Measurements from ENCODE around the gene MPPED1.

GRCh38 chr22:43426816-43427215, 15.0 kb downstream of the MPPED1 start:
- TF ChIP-seq, protein P1, sequence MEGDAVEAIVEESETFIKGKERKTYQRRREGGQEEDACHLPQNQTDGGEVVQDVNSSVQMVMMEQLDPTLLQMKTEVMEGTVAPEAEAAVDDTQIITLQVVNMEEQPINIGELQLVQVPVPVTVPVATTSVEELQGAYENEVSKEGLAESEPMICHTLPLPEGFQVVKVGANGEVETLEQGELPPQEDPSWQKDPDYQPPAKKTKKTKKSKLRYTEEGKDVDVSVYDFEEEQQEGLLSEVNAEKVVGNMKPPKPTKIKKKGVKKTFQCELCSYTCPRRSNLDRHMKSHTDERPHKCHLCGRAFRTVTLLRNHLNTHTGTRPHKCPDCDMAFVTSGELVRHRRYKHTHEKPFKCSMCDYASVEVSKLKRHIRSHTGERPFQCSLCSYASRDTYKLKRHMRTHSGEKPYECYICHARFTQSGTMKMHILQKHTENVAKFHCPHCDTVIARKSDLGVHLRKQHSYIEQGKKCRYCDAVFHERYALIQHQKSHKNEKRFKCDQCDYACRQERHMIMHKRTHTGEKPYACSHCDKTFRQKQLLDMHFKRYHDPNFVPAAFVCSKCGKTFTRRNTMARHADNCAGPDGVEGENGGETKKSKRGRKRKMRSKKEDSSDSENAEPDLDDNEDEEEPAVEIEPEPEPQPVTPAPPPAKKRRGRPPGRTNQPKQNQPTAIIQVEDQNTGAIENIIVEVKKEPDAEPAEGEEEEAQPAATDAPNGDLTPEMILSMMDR (IDR thresholded peaks at IDR 0.05; ENCODE audit: low read depth, low read length, missing input control) = no peak
- TF ChIP-seq FOXA1 (IDR thresholded peaks at IDR 0.05) (no peak), GABPA (IDR thresholded peaks at IDR 0.05 in 1 of 2, conservative IDR thresholded peaks at IDR 0.05 in 1 of 2) (no peak), ATF3 (IDR thresholded peaks at IDR 0.05) (no peak), TAF1 (conservative IDR thresholded peaks at IDR 0.05) (no peak), RAD21 (IDR thresholded peaks at IDR 0.05) (no peak), EGR1 (IDR thresholded peaks at IDR 0.05; ENCODE audit: low read depth in 2 of 2) (no peak), YY1 (IDR thresholded peaks at IDR 0.05) (no peak), MAX (IDR thresholded peaks at IDR 0.05) (no peak), JUND (IDR thresholded peaks at IDR 0.05) (no peak), ZBTB33 (IDR thresholded peaks at IDR 0.05) (no peak), RXRA (IDR thresholded peaks at IDR 0.05) (no peak), HNF4A (conservative IDR thresholded peaks at IDR 0.05) (no peak)
- TF ChIP-seq, protein P2, sequence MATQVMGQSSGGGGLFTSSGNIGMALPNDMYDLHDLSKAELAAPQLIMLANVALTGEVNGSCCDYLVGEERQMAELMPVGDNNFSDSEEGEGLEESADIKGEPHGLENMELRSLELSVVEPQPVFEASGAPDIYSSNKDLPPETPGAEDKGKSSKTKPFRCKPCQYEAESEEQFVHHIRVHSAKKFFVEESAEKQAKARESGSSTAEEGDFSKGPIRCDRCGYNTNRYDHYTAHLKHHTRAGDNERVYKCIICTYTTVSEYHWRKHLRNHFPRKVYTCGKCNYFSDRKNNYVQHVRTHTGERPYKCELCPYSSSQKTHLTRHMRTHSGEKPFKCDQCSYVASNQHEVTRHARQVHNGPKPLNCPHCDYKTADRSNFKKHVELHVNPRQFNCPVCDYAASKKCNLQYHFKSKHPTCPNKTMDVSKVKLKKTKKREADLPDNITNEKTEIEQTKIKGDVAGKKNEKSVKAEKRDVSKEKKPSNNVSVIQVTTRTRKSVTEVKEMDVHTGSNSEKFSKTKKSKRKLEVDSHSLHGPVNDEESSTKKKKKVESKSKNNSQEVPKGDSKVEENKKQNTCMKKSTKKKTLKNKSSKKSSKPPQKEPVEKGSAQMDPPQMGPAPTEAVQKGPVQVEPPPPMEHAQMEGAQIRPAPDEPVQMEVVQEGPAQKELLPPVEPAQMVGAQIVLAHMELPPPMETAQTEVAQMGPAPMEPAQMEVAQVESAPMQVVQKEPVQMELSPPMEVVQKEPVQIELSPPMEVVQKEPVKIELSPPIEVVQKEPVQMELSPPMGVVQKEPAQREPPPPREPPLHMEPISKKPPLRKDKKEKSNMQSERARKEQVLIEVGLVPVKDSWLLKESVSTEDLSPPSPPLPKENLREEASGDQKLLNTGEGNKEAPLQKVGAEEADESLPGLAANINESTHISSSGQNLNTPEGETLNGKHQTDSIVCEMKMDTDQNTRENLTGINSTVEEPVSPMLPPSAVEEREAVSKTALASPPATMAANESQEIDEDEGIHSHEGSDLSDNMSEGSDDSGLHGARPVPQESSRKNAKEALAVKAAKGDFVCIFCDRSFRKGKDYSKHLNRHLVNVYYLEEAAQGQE (IDR thresholded peaks at IDR 0.05) = no peak

Measured in liver (tissue), 3 donors.